GM21786 (cell line): ENCODE data around the gene NHEJ1.

Source experiments
- ATAC-seq: cut with Tn5 transposase; IDR thresholded peaks from one replicate; pipeline ENCODE4 v1.9.1; 2021; ENCODE audit not compliant: unreplicated experiment

The NHEJ1 gene

DNA sequence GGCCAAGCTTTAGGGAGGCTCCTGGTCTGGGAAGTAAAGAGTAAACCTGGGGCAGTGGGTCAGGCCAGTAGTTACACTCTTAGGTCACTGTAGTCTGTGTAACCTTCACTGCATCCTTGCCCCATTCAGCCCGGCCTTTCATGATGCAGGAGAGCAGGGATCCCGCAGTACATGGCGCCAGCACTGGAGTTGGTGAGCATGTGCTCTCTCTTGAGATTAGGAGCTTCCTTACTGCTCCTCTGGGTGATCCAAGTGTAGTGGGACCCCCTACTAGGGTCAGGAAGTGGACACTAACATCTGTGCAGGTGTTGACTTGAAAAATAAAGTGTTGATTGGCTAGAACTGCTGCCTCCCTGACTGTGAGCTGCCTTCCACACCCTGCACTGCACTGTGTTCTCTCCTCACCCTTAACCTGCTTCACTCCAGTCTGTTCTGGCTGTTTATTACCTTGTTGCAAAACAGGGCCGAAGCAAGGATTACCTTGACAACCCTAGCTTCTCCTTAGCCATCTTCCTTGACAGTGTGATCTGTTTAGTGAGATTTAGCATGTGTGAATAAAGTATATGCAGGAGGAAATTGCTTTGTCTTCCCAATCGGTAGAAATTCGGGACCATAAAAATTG, 22.6 kb upstream of the NHEJ1 start:
- ATAC-seq: no peak

DNA sequence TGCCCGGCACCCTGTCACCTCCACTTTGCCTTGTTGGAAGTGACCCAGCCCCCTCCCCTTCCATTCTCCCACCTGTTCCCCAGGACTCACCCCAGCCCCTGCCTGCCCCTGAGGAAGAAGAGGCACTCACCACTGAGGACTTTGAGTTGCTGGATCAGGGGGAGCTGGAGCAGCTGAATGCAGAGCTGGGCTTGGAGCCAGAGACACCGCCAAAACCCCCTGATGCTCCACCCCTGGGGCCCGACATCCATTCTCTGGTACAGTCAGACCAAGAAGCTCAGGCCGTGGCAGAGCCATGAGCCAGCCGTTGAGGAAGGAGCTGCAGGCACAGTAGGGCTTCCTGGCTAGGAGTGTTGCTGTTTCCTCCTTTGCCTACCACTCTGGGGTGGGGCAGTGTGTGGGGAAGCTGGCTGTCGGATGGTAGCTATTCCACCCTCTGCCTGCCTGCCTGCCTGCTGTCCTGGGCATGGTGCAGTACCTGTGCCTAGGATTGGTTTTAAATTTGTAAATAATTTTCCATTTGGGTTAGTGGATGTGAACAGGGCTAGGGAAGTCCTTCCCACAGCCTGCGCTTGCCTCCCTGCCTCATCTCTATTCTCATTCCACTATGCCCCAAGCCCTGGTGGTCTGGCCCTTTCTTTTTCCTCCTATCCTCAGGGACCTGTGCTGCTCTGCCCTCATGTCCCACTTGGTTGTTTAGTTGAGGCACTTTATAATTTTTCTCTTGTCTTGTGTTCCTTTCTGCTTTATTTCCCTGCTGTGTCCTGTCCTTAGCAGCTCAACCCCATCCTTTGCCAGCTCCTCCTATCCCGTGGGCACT, 21.9 kb upstream of the NHEJ1 start:
- no peak for ATAC-seq

DNA sequence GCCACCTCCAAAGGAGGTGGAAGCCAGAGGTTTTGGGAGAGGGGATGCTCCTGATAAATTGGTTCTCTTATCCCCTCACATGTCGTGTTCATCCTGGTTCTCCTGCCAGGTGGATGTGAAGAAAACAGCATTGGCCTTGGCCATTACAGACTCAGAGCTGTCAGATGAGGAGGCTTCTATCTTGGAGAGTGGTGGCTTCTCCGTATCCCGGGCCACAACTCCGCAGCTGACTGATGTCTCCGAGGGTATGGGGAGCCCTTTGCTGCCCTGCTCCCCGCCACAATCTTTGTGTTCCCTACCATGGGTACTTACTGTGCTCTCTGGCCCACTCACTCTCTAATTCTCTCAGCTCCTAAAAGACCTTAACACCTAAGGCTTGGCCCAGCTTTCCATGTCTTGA, 20.9 kb upstream of the NHEJ1 start:
- ATAC-seq: no peak

DNA sequence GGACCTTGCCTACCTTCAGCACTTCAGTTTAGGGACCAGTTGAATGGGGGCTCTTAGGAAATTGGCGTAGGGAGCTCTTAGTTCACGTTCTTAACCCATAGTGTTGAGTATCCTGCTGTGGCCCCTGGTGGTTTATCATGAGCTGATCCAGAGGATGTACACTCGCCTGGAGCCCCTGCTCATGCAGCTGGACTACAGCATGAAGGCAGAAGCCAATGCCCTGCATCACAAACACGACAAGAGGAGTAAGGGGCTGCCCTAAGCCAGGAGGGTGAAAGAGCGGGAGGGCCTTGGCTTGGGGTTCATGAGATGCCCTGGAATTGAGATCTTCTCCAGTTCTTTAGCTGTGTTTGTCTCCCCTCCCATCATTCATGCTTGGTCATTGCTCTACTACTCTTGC, 20.3 kb upstream of the NHEJ1 start:
- ATAC-seq: no peak

DNA sequence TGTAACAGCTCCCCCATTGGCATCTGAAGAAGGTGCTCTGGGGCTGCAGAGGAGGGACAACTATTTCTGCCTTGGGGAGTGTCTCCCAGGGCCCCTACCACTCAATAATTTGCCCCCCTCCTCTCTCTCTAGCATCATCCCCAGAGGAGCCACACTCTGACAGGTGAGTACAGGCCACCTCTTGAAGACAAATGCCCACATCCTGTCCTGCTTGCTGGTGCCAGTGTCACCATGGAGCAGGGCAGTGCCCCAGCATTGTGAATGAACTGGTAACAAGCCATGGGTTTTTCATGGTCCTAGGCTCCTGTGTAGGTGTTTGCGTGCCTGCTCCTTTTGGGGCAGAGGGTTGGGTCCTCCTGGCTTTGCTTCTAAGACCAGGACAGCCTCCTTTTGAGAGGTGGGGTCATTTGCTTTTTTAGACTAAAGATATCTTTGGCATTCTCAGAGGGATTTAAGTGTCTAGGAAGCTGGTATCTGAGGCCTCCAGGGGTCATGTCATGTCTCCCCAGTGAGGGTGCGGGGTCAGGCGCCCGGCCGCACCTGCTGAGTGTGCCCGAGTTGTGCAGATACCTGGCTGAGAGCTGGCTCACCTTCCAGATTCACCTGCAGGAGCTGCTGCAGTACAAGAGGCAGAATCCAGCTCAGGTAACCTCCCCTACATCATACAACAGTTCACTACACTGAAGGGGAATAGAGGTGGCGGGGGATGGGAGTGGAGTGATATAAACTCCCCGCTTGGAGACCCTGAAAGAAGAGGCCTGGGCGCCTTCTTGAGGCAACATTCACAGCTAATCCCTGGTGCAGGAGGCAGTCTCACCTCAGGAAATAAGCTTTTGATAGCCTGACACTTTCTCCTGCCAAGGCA, 19.2 kb upstream of the NHEJ1 start:
- no peak for ATAC-seq

DNA sequence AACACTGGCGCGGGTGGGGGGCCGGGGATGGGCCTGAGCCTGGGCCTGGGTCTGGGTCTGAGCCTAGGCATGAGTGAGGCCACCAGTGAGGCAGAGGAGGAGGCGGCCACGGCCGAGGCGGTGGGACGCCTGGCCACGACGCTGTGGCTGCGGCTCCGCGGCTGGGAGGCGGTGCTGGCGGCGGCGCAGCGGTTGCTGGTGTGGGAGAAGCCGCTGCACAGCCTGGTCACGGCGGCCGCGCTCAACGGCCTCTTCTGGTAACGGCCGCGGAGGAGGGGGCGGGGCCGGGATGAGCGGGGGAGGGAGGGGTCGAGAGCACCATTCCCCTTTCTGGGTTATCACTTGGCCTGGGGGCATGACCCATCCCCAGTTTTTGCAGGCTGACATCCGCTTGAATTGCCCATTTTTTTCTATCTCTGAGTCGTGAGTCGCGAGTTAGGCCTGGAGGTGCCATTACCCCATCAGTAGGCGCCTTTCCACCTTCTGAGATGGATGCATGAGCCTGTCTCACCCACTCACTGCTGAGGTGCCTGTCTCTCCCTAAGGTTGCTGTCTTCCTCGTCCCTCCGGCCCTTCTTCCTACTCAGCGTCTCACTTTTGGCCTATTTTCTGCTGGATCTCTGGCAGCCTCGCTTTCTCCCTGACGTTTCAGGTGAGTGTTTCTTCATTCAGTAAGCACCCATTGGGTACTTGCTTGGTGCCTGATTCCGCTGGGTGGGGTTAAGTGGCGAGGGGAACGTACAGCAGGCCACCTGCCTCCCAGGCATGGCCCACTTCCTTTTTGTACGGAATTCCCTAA, 18.0 kb upstream of the NHEJ1 start:
- peak; percentile 14 for ATAC-seq

DNA sequence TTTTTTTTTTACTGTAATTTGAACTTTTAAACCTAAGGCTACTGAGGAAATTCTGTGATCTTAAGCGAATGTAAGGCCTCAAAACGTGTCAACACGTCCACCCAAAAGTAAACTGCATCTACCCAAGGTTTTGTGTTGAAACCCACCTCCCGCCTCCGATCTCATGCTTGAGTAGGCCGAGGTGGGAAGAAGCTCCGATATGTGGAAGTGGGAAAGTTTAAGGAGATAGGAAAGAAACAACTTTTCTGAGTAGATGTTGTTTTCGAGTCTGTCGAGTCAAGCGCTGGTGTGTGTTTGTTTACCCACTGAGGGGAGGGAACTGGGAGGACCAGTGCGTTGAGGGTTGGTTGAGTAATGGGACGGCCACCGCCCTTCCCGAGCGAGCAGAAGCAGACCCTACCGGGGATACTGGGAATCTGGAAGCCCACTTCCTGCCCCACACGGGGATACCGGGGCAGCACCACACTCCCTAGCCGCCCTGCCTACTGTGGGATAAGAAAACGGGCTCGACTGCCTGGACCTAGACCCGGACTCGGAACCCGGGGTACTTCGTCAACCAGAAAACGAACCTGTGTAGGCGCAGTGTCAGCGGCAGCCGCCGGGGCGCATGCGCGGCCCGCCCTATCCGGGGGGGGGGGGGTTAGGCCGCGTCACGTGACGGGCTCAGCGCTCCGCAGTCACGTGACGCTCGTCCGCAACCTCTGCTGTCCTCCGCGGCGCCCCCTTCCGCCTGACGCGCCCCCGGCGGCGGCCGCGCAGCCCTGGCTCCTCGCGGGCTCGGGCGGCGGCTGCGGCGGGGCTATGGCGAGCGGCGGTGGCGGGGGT, 17.1 kb upstream of the NHEJ1 start, which contains the start of gene RETREG2:
RETREG2 (plus strand) TSS at position 724 of the 825 bp plus-strand sequence; CDS start at position 802, 78 bp downstream.
- peak; percentile 37 for ATAC-seq

DNA sequence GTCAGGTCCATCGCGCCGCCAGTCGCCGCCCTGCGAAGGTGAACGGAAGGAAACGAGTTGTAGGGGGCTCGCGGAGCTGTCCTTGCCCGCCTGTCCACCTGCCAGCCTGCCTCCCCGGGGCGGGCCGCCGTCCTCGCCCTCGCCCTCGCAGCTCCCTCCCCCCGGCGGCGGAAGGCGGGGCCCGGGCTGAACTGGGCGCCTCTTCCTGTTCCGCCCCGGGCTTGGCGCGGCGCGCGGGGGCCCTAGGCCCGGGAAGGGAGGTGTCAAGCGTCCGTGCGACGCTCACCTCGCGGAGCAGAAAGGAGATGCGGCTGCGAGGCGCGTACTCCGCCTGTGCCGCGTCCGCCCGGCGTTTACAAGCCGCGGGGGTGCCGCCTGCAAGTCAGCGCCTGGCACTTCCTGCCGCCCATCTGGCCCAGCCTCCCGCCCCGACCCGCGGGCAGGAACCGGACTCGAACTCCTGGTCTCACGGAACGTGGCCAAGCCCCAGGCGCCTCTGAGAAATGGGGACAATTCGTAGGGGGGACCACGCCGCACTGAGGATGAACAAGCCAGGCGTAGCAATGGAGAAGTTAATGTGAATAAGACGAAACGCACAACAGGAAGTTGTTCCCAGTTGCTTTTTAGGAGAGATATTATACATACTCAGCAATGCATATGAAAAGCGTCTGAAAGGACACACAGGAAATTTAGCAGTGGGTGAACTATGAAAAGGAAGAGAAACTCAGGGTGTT, 16.4 kb upstream of the NHEJ1 start, which contains the start of gene CNPPD1:
CNPPD1 (minus strand) TSS at position 108 of the 734 bp plus-strand sequence; CDS start at position 11, 97 bp downstream.
- peak; percentile 64 for ATAC-seq

DNA sequence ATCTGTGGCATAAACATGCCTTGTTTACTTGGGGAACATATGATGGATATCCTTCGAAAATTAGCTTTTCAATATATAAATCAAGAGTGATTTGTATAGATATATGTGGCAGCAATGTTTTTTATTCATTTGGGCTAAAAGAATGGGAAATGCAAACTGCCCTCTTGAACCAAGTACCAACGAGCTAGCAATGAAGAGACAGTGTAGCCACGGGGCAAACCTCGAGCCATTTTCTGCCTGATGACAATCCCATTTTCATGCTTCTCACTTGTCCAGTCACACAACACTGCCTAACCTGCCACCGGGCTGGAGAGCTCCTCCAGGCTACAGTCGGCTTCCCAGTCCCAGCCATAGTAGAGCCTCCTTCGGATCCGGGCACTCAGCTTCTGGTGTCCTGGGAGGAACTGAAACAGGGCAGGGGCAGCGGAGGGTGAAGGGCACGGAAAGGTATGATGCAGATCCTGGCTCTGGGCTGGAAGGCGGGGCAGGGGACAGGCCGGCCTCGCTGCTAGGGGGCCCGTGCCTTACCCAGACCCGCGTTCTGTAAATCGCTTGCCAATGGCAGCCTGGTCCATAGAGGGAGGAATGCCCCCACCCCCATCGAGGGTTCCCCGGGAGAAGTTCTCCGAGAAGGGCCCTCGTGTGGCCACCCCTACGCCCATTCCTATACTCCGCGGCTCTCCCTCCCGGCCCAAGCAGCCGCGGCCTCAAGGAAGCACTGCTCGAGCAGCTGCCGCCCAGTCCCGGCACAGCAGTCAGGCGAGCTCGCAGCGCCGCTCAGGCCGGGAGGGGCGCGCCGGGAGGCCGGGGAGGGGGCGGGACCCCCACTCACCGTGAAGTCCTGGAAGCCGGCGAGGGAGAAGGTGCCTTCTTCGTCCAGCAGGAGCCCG, 15.6 kb upstream of the NHEJ1 start:
- peak; percentile 39 for ATAC-seq

DNA sequence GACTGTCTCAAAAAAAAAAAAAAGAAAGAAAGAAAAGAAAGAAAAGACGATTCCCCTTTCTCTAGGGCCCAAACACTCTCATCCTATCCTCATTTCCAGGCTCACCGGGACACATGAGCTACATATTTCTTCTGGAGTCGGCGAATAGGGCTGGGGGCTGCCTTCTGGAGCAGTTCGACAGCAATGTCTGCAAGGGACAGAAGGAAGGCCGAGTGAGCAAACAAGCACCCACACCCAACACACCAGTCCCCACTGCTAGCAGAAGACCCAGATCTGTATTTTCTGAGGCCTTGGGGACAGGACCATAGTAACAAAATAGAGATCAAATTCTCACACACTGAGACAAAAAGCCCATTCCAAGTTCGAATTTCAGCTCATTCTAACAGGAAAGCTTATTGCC, 14.9 kb upstream of the NHEJ1 start:
- no peak for ATAC-seq

DNA sequence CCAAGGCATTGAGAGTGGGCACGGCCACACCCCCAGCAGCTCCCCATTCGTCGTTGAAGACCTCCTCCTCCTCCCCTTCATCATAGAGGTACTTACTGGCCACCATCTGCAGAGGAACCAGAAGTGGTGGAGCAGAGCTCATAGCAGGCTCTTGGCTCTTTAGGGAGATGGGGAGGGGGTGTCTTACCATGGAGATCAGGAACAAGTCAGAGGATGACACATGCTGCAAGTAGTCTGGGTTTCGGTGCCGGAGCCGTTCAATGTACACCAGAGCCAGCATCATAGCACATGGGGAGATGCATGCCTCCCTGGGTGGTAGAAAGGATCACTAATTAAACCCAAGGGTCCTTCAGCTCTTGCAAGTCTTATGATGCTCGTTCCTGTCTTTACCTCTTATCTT, 14.2 kb upstream of the NHEJ1 start:
- ATAC-seq: no peak

DNA sequence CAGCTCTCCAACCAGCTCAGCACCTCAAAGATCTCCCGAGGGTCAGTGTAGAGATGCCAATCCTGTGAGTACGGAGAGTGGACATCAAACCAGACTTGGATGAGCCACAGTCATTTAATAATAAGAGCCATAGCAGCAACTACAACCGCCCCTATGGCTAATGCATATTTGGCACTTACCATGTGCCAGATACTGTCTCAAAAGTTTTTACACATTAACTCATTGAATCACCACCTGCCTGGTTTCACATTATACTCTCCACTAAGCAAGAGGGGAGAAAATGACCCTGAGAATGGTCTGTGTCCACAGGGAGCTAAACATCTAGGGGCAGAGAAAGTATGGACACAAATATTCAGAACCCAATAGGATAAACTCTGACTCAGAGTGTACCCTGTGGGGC, 13.5 kb upstream of the NHEJ1 start:
- ATAC-seq: no peak

DNA sequence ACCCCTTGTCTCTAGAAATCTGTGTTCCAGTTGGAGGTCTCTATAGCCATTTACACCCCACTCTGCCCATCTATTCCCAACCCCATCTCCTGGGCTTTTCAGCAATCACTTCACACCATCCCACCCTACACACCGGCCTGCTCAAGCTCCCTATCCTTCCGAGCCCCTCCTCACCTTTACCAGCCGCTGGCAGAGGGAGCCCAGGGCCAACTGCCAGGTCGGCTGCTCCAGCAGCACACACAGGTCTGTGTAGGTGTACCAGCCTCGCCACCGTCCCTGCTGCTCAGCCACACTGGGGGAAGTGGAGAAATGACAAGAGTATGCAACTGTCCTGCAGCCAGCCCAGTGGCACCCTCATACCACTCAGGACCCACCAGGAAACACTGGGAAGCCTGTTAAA, 12.6 kb upstream of the NHEJ1 start:
- ATAC-seq: no peak

DNA sequence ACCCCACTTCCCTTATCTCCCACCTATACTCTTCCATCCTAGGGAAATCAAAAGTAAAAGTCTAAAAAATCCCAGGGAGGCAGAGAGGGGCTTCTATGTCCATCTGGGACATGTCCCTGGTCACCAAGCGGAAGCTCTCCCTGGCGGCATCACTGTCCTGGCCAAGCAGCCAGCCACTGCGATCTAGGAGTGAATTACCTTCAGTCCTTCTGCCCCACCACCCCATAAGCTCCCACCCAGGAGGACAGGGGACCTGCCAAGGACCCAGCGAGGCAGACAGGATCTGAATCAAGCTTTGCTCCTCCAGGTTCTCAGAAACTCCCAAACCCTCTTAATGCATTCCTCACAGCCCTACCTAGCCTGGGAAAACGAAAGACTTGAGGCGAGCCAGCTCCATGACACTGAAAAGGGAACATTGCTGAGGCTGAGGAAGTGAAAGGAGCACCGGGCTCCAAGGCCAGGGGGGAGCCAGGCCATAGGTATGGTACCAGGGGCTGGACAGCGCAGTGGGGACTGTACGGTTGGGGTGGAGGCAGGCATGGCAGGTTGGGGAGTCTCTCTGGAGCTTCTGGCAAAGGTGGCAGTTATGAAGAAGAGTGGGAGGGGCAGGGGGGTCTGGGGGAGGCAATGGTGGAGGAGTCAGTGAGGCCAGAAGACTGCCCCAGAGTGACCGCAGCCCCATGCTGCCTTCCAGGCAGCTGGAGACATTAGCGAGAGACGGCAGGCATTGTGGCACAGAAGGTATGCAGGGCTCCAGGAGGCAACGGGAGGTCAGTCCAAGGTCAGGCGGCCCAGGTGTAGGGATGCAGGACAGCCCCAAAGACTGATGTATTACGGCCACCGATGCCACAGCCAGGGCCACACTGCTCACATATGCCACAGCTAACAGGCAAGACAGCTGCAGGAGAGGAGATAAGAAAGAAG, 11.9 kb upstream of the NHEJ1 start:
- ATAC-seq: no peak

DNA sequence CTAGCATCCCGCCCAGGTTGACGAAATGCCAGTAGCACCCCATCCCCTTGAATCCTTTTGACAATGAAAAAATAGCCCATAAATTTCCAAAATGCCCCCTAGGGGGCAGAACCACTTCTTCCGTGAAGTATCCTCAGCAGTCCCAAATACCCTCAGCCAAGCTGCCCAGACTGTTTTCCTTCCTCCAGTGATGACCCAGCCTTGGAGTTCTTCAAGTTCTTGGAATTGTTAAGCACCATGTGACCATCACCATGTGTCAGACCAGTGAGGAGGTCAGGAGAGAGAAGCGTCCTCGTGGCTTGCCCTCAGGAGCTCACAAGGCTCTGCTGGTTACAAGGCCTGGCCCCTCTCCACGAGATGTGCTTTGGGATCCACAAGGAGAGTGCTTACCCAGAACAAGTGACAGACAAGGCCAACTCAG, 10.6 kb upstream of the NHEJ1 start:
- no peak for ATAC-seq

DNA sequence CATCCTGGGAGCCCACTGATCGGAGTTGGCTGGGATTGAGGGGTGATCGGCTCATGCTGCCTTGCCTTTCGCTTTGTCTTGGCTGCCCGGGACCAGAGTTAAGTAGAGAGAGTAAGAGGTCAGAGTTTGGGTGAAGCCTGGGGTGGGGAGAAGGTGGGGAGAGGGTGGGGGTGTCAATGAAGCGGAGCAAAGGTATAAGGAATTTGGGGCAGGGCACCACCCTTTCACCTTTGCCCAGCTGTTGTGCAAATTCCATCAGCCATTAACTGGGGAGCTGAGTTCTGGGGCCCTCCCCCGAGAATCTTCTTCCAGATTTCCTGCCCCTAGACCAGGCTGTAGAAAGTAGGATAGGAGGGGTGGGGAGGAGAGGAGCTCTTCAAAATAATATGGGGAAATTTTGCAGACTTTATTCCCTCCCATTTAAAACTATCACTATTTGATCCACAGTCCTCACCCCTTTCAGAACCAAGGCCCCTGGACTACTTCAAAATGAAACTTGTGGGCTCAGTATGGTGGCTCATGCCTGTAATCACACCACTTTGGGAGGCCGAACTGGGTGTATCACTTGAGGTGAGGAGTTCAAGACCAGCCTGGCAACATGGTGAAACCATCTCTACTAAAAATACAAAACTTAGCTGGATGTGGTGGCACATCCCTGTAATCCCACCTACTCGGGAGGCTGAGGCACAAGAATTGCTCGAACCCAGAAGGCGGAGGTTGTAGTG, 9.5 kb upstream of the NHEJ1 start, which contains the start of gene SLC23A3:
SLC23A3 (minus strand) TSS at position 100 of the 725 bp plus-strand sequence; CDS start at position 55, 45 bp downstream.
- ATAC-seq: no peak
